Right renal cortex interstitium (tissue), 3 donors: ENCODE measurements around the gene NPPB. TPM values are rescaled to one million over a fixed set of nuclear protein-coding genes. Genes with fewer than 3 reads are reported as not detected.

Experiments
- DNase-seq, 3 donors: peaks; one replicate each; pipeline ENCODE4 v3.0.0-alpha.2; 2013; ENCODE audit warnings: low read depth in 3 of 3, low spot score in 2 of 3
- polyA plus RNA-seq, 3 donors: library from polyadenylated mRNA; unstranded; fragments of 120-200 nt; gene quantifications; one replicate each; pipeline ENCODE4 v1.2.1, GENCODE V29; 2013; ENCODE audit not compliant: insufficient read length in 3 of 3

The NPPB gene
- polyA plus RNA-seq, 3 donors: not detected

DNA sequence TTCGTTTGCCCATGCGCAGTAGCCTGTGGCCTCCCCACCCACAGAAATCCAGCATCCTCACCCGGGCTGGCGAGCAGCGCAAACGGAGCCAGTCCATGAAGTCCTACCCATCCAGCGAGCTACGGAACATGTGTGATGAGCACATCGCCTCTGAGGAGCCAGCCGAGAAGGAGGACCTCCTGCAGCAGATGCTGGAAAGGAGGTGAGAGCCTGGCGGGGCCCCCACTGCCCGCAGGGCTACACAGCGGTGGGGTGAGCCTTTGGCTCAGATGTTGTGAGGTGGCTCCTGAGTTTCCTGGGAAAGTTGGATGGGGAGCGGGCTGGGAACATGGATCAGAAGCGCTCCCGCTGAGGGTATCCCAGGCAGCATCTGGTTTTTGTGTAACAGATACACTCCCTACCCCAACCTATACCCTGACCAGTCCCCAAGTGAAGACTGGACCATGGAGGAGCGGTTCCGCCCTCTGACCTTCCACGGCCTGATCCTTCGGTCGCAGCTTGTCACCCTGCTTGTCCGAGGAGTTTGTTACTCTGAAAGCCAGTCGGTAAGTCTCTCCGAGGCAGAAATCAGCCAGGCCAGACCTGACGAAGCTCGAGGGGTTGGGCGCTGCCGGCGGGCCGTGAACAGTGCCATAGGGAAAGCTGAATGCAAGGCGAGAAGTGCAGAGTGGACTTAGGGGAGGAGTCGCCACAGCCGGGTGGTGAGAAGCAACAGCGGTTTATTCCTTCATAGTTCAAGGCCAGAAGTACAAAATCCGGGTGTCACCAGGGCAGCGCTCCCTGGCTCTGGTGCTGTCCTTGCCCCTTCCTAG is 21.6 kb downstream of the NPPB start:
- DNase-seq: no peak

DNA sequence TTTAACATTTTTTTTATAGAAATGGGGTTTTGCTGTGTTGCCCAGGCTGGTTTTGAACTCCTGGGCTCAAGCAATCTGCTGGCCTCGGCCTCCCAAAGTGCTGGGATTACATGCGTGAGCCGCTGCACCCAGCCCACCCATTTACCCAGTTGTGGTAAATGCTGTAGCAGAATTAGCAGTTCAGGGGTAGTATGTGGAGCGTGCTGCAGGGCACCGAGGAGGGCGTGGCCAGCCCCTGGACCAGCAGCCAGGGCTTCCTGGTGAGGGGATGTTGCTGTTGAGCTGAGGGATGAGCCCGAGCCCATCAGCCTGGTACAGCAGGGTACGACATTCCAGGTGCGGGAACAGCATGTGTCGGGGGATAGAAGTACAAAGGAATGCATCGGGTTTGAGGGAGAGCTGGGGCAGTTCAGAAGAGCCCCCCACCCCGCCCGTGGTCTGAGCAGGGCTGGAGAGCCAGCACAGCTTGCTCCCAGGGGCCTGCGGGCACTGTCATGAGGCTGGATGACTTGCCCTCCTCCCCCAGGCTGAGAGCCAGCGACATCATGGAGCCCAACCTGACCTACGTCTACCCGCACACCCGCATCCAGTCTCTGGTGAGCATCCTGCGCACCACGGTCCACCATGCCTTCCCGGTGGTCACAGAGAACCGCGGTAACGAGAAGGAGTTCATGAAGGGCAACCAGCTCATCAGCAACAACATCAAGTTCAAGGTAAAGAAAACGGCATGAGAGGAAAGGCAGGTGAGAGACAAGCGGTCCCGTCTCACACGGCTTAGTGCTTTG is 23.1 kb downstream of the NPPB start:
- no peak for DNase-seq

DNA sequence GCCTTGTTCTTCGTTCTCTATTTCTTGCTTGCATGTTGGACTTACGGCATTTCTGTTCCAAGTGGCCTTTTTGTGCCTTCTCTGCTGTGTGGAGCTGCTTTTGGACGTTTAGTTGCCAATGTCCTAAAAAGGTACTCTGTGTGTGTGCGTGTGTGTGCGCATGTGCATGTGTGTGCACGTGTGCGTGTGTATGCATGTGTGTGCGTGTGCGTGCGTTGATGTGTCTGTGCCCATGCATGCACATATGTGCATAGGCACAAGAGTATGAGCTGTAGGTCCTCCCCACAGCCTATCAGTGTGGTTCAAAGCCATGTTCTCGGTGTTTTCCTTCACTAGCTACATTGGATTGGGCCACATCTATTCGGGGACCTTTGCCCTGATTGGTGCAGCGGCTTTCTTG is 24.8 kb downstream of the NPPB start:
- DNase-seq: no peak

DNA sequence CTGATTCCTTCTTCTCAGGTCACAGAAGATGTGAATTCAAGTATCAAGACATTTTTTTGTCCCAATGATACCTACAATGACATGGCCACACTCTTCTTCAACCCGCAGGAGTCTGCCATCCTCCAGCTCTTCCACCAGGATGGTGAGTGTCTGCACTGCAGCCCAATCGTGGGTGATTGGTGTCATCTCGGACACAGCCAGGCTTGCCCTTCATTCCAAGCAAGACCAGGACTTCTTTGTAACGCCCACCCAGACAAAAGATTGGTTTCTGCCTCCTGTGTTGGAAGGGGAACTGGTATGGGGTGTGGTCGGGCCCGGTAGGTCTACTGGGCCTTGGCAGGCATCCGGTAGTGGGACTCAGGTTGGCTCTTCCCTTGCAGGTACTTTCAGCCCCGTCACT is 25.2 kb downstream of the NPPB start:
- no peak for DNase-seq

DNA sequence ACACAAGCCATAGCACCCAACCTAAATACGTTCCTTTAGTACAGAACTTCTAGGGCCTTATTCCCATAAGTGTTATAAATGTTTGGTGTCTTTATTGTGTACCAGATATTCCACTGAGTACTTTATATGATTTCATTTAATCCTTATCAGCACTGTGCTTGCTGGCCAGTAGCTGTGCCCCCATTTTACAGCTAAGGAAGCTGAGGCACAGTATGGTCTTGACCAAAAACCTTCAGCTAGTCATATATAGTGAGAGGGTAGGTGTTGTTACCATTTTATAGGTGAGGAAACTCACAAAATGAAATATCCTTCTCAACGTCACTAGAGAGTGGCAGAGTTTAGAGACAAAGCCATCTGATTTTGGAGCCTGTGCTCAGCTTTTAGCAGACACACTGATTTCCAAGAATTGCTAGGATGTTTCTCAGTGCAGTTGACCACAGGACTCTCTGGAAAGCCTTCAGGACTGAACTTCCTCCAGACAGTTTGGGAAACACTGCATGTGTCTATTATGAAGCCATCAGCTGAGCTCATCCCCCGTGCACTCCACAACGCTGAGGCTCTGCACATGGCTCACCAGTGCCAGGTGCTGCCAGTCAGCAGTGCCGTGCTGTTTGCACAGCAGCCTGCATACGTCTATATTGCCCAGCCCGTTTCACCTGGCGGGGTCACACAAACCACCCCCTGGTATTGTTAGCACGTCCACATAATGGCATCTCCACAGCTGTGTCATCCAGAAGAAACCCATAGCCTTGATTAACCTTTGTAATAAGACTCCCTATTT is 26.6 kb downstream of the NPPB start:
- no peak for DNase-seq

DNA sequence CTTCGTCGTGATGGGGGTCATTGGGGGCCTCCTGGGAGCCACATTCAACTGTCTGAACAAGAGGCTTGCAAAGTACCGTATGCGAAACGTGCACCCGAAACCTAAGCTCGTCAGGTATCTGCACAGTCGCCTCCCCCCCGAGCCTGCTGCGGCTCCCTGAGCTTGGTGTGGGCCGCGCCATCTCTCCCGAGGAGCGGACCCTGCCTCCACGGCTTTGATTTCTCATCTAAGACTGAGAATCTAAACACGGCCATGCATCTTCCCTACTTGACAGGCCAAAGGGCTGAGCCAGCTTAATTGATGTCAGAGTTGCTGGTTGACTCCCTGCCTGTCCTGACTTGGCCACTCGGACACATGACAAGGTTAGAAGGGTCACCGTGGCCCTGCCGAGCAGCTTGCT is 30.2 kb downstream of the NPPB start:
- DNase-seq: no peak

DNA sequence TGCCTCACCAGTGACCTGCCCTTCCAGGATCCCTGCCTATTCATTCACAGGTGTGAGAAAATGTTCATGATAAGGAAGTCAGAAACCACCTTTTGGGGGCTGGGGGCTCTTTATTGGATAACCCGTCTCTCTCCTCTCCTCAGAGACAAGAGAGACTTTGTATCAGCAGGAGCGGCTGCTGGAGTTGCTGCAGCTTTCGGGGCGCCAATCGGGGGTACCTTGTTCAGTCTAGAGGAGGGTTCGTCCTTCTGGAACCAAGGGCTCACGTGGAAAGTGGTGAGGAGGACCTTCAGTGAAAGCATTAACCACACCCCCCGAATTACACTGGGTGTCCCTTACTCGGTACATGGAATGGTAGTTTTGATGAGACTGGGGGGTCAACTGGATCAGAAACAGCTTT is 31.8 kb downstream of the NPPB start:
- DNase-seq: no peak

DNA sequence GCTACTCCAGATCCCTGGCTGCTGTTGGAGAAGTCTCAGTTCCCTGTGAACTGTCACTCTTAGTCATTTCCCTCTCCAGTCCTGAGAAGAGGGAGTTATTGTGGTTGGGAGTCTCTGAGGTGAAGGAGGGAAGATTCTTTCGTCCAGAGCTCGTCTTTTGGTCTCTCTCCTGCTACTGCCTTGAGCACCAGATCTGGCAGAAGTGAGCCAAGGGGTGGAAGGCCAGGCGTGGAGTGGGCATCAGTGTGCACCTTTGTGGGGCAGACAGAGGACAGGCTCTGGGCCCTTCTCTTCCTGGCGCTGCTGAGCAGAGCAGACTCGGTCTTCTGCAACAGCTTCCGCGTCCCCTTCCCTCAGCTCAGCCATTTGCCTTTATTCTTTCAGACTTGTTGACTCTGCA is 33.6 kb downstream of the NPPB start:
- no peak for DNase-seq

DNA sequence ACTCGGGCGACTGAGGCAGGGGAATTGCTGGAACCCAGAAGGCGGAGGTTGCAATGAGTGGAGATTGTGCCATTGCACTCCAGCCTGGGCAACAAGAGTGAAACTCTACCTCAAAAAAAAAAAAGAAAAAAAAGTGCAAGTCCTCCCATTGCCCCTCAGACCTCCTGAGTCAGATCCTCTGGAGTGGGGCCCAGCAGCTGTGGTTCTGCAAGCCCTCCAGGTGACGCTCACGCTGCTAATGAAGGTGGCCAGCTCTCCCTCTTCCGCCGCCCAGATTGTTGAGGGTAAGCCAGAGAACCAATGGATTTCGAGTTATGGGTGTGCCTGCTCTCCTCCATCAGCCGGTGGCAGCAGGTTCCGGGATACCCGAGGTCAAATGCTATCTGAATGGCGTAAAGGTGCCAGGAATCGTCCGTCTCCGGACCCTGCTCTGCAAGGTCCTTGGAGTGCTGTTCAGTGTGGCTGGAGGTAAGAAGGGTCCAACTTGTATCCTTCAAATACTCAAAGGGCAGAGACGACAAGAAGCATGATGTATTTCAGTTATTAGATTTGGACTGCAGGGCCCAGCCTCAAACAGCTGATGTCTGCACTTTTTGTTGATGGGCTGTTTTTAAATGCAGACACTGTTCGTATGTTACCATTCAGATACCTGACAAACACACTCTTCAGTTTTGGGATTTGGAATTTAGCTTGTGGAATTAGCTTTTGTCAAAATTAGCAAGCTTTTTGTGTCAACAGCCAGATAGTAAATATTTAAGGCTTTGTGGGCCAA is 35.2 kb downstream of the NPPB start:
- DNase-seq: no peak

DNA sequence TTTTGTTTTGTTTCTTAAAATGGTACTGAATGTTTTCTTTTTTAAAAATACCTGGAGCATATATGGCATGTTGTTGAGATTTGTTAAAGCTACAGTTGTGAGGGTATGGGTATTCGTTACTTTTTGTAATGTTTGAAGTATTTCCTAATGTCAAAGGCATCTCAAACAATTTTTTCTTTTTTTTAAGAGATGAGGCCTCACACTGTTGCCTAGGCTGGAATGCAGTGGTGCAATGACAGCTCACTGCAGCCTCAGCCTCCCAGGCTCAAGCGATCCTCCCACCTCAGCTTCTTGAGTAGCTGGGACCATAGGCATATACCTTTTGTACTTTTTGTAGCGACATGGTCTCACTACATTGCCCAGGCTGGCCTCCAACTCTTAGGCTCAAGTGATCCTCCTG is 36.7 kb downstream of the NPPB start:
- no peak for DNase-seq

DNA sequence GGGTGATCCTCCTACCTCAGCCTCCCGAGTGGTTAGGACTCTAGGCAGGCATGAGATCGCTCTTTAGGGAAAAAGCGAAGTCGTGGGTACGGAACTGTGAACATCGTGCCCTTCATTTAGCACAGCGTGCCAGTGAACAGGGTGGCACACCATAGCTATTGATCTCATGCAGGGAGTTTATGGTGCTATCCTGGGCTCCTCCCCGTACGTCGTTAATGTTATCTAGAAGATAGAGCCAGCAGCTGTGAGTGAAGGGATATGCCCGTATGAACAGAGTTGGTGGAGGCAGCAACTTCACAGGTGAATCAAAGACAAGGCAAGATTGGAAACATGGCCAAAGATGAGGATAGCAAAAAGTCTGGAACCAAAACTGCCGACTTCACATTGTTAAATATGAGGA is 41.6 kb downstream of the NPPB start:
- no peak for DNase-seq

DNA sequence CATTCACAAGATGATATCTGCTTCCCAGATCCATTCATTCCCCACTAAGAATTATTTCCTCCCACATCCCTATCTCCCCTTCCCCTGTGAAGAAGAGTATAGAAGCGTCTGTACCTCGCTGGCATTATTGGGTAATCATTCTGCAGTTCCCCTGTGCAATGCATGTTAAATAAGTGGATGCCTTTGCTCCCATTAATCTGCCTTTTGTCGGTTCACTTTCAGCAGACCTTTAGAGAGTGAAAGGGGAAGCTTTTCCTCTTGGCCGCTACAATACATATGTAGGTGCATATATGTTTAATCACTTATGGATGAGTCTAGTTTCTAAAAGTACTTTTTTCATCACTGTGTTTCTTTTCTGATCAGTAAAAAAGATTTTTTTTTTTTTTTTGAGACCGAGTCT is 45.7 kb downstream of the NPPB start:
- no peak for DNase-seq

Other genes starting within 250 kb of the NPPB start
- 1 to 10 TPM; 1.0 to 1.2 (median 1.1) TPM for gene FBXO2, start 204.5 kb downstream of the NPPB start, polyA plus RNA-seq
- 10 to 100 TPM; 11.0 to 14.2 (median 11.8) TPM for gene FBXO44, start 204.1 kb downstream of the NPPB start, polyA plus RNA-seq
- gene FBXO6, start 194.7 kb downstream of the NPPB start, polyA plus RNA-seq: 1 to 10 TPM; 3.6 to 4.8 (median 4.2) TPM
- 10 to 100 TPM; 41.9 to 45.9 (median 44.7) TPM for gene MAD2L2, start 177.8 kb downstream of the NPPB start, polyA plus RNA-seq
- 1 to 10 TPM in 1 of 3 donors, under 1 TPM in 2; 0.80 to 1.3 (median 0.89) TPM for gene DRAXIN, start 167.2 kb downstream of the NPPB start, polyA plus RNA-seq
- 10 to 100 TPM; 36.4 to 42.5 (median 36.6) TPM for gene AGTRAP, start 122.8 kb downstream of the NPPB start, polyA plus RNA-seq
- under 1 TPM in 2 of 3 donors, not detected in 1; 0.36 to 0.46 TPM for gene C1orf167, start 96.8 kb downstream of the NPPB start, polyA plus RNA-seq
- gene MTHFR, start 53.0 kb downstream of the NPPB start, polyA plus RNA-seq: 10 to 100 TPM; 15.4 to 18.8 (median 17.2) TPM
- 10 to 100 TPM; 13.5 to 15.1 (median 14.9) TPM for gene CLCN6, start 52.8 kb downstream of the NPPB start, polyA plus RNA-seq
- gene NPPA, start 11.2 kb downstream of the NPPB start, polyA plus RNA-seq: 1 to 10 TPM in 2 of 3 donors, under 1 TPM in 1; 0.17 to 2.0 (median 1.3) TPM
- 10 to 100 TPM; 37.7 to 42.6 (median 40.1) TPM for gene KIAA2013, start 67.5 kb upstream of the NPPB start, polyA plus RNA-seq
- gene PLOD1, start 75.8 kb upstream of the NPPB start, polyA plus RNA-seq: 100 to 1,000 TPM; 102 to 103 (median 102) TPM
- gene MFN2, start 121.5 kb upstream of the NPPB start, polyA plus RNA-seq: 10 to 100 TPM; 73.1 to 77.8 (median 74.1) TPM
- 10 to 100 TPM; 17.9 to 22.1 (median 21.3) TPM for gene MIIP, start 160.6 kb upstream of the NPPB start, polyA plus RNA-seq
- gene TNFRSF8, start 204.4 kb upstream of the NPPB start, polyA plus RNA-seq: under 1 TPM; 0.47 to 0.75 (median 0.71) TPM